Measurements from ENCODE around the gene LCN1. TPM values are rescaled to one million over a fixed set of nuclear protein-coding genes. Genes with fewer than 3 reads are reported as not detected.

The LCN1 gene
- total RNA-seq, 4 donors from 2014 or later: not detected

- H3K36me3 ChIP-seq: no peaks in the 10 kb centered on the region
- H3K27me3 ChIP-seq: no peaks in the 10 kb centered on the region
- WGBS, 2 donors (ENCODE audit: low coverage in 1 of 2): 77 to 84% methylated on average over 12 to 30 of the region's 30 CpGs
- intact Hi-C loops (cut with DNase I; ENCODE audit: low total_unique reads) (no loop called here), in situ Hi-C loops (cut with MboI; ENCODE audit: low pct_ligation_motif_present in 1 of 4, low pct_unique_long_range_greater_than_20kb in 1 of 4, low sequenced_read_pairs in 3 of 4) (no loop called here)
- peaks cover 3 to 7% (median 5%) of the 10 kb centered on the region in 4 donors for H3K4me1 ChIP-seq
- TF ChIP-seq CTCF (IDR thresholded peaks at IDR 0.05): no peak
- TF ChIP-seq POLR2A (IDR thresholded peaks at IDR 0.05): no peak
- TF ChIP-seq POLR2AphosphoS5 (IDR thresholded peaks at IDR 0.05): no peak
- no peak for TF ChIP-seq EP300 (IDR thresholded peaks at IDR 0.05; ENCODE audit: low read depth)
- no peaks in the 10 kb centered on the region for H3K9me3 ChIP-seq
- no peak overlapping the region for H3K4me3 ChIP-seq
- no peak for DNase-seq
- no peak overlapping the region for H3K27ac ChIP-seq
Observed at GRCh38 chr9:135494791-135495559, 26.3 kb upstream of the LCN1 start.

GRCh38 chr9:135498381-135499126 is 22.7 kb upstream of the LCN1 start:
- no peak for TF ChIP-seq POLR2AphosphoS5 (IDR thresholded peaks at IDR 0.05)
- no peak for TF ChIP-seq CTCF (IDR thresholded peaks at IDR 0.05)
- TF ChIP-seq POLR2A (IDR thresholded peaks at IDR 0.05): no peak
- no peak for TF ChIP-seq EP300 (IDR thresholded peaks at IDR 0.05; ENCODE audit: low read depth)
- intact Hi-C loops (cut with DNase I; ENCODE audit: low total_unique reads) (no loop called here), in situ Hi-C loops (cut with MboI; ENCODE audit: low pct_ligation_motif_present in 1 of 4, low pct_unique_long_range_greater_than_20kb in 1 of 4, low sequenced_read_pairs in 3 of 4) (no loop called here)
- Histone ChIP-seq H3K27ac (no peak overlapping the region), H3K9me3 (no peaks in the 10 kb centered on the region), H3K27me3 (no peaks in the 10 kb centered on the region), H3K36me3 (peaks cover 0 to 2% (median 0%) of the 10 kb centered on the region in 4 donors), H3K4me1 (peaks cover 15 to 25% (median 18%) of the 10 kb centered on the region in 4 donors), H3K4me3 (no peak overlapping the region)
- WGBS, 2 donors (ENCODE audit: low coverage in 1 of 2): 77 to 79% methylated on average over 2 to 15 of the region's 15 CpGs
- DNase-seq: no peak

GRCh38 chr9:135499326-135500070 is 21.7 kb upstream of the LCN1 start:
- WGBS, 2 donors (ENCODE audit: low coverage in 1 of 2): 1% methylated on average over 44 of the region's 58 CpGs; no CpG with 5 or more reads in 1 of the 2 donors
- Histone ChIP-seq H3K4me1 (peaks cover 15 to 25% (median 18%) of the 10 kb centered on the region in 4 donors), H3K36me3 (peaks cover 0 to 10% (median 0%) of the 10 kb centered on the region in 4 donors), H3K27ac (peak overlapping the region; percentile 77 to 92 (median 86)), H3K27me3 (no peaks in the 10 kb centered on the region), H3K4me3 (peak overlapping the region; percentile 81 to 100 (median 96)), H3K9me3 (no peaks in the 10 kb centered on the region)
- TF ChIP-seq EP300 (IDR thresholded peaks at IDR 0.05; ENCODE audit: low read depth) (no peak), POLR2A (IDR thresholded peaks at IDR 0.05) (no peak), CTCF (IDR thresholded peaks at IDR 0.05) (no peak), POLR2AphosphoS5 (IDR thresholded peaks at IDR 0.05) (no peak)
- intact Hi-C loops (cut with DNase I; ENCODE audit: low total_unique reads): no loop called here
- DNase-seq: peak; percentile 96
- in situ Hi-C loops (cut with MboI; ENCODE audit: low pct_ligation_motif_present in 1 of 4, low pct_unique_long_range_greater_than_20kb in 1 of 4, low sequenced_read_pairs in 3 of 4): no loop called here

Data from transverse colon (tissue), 4 donors.